Stimulated activated CD8-positive, alpha-beta memory T cell treated with anti-CD3 and anti-CD28 coated beads, Interleukin-12 subunit alpha, Interleukin-12 subunit beta, amount 100 ng/mL, for 4 hours (primary cell): ENCODE results near the gene NRIP2.

ENCODE experiments used
- DNase-seq: peaks from one replicate; pipeline ENCODE4 v3.0.0-alpha.2; 2020; ENCODE audit warnings: low read depth

NRIP2 gene

DNA sequence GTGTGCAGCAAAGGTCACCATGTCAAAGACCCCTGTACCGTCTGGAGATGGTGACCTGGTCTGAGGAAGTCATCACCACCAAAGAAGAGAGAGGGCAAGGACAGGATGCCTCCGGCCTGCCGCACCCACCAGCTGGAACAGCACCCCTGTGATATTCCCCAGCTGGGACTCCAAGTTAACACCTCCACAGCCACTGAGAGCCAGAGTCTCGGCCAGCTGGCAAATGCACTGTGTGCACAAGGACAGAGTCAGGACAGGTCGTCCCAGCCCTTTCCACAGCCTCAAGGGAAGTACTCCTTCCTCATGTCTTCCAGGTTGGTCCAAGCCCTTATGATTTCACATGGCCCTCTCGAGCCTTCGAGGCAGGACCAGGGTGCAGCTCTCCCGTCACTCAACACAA is 59.4 kb downstream of the NRIP2 start:
- DNase-seq: no peak
